Stimulated activated CD4-positive, alpha-beta T cell treated with anti-CD3 and anti-CD28 coated beads, Interleukin-15, amount 100 ng/mL, for 48 hours (primary cell): ENCODE data around the gene FAM83G.

Source experiments
- DNase-seq, 2 donors: peaks; one replicate each; pipeline ENCODE4 v3.0.0-alpha.2; 2020; ENCODE audit warnings: low read depth in 2 of 2

FAM83G gene

GRCh38 chr17:18920911-18921441, 83.6 kb downstream of the FAM83G start:
- no peak for DNase-seq

- DNase-seq: no peak
These were observed 84.6 kb downstream of the FAM83G start for GRCh38 chr17:18919963-18920362.
